GM18499 (cell line): Measurements from ENCODE around the gene CNEP1R1.
"Not testable (repeated sequence)": the region's sequence is repeated elsewhere in the genome, so short reads cannot be mapped to it uniquely, and the experiment has no call there.

Source experiments
- ATAC-seq: cut with Tn5 transposase; IDR thresholded peaks from one replicate; pipeline ENCODE4 v1.9.1; 2021; ENCODE audit warnings: moderate number of reproducible peaks; ENCODE audit not compliant: insufficient read depth, unreplicated experiment

CNEP1R1 gene

DNA sequence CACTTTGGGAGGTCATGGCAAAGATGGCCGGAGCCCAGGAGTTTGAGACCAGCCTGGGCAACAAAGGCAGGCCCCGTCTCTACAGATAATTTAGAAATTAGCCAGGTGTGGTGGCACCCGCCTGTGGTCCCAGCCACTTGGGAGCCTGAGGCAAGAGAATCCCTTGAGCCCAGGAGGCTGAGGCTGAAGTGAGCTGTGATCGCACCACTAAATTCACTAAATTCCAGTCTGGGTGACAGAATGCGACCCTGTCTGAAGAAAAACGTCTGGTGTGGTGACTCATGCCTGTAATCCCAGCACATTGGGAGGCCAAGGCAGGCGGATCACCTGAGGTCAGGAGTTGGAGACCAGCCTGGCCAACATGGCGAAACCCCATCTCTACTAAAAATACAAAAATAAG lies 10.8 kb upstream of the CNEP1R1 start:
- not testable (repeated sequence) for ATAC-seq

DNA sequence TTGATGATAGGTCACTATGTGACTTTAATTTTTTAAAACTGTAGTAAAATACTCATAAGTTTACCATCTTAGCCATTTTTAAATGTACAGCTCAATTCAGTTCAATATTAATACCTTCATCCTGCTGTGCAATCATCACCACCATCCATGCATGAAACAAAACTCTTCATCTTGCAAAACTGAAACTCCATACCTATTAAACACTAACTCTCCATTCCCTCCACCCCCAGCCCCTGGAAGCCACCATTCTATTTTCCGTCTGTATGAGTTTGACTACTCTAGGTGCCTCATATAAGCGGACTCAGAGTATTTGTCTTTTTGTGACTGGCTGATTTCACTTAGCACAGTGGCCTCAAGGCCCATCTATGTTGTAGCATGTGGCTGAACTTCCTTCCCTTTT lies 9.4 kb upstream of the CNEP1R1 start:
- ATAC-seq = no peak

DNA sequence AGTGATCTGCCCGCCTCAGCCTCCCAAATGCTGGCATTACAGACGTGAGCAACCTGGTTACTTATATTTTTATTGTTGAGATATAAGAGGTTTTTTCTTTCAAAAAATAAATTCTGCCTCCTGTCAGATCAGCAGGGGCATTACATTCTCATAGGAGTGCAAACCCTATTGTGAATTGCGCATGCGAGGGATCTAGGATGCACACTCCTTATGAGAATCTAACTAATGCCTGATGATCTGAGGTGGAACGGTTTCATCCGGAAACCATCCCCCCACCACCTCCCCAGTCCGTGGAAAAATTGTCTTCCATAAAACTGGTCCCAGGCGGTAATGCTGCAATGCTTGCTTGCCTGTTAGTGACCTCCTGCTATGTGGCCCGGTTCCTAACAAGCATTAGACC lies 7.5 kb upstream of the CNEP1R1 start:
- ATAC-seq = no peak

DNA sequence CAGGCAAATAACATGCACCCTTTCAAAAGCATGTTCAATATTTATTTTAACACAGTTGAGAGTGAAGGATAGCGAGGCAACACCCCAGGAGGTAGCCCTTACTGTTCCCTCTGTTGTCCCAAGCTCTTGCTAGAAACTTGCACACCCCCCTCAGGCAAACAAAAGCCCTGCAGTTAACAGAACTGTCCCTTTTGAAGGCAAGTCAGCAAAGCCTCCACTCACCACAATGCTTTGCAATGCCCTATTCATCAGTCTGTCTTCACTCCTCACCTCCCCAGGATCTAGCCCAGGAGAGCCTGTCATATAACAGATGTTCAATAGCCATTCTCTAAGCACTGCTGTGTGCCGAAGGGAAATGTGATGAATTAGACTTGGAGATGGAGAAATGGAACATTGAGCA lies 3.5 kb upstream of the CNEP1R1 start:
- no peak for ATAC-seq

DNA sequence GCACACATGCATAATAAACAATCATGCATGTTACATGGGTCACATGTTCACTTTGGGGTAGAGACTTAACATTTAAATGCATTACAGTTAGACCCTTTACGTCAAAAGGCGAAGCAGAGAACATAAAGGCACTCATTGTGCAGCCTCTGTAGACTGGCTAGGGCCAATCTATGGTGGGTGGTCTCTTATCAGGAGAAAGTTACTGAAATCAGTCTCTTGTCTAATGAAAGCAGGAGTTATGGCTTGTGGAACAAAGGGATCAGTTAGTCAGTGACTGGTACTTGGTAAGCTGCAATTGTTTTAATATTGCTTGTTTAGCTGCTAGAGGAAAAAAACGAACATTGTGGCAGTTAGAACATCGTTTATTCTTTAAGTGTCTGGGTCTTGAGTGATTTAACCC lies 1.4 kb upstream of the CNEP1R1 start:
- ATAC-seq = no peak

DNA sequence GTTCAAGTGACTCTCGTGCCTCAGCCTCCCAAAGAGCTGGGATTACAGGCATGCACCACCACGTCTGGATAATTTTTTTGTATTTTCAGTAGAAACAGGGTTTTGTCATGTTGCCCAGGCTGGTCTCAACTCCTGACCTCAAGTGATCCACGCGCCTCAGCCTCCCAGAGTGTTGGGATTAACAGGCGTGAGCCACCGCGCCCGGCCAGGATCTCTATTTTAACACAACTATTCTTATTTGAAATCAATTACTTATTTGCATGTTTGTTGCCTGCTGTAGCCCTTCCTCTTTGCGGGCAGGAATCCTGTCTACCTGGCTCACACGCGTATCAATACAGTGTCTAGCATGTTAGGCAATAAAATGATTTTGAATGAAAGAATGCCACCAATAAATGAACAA lies 818 bp upstream of the CNEP1R1 start:
- ATAC-seq = no peak

DNA sequence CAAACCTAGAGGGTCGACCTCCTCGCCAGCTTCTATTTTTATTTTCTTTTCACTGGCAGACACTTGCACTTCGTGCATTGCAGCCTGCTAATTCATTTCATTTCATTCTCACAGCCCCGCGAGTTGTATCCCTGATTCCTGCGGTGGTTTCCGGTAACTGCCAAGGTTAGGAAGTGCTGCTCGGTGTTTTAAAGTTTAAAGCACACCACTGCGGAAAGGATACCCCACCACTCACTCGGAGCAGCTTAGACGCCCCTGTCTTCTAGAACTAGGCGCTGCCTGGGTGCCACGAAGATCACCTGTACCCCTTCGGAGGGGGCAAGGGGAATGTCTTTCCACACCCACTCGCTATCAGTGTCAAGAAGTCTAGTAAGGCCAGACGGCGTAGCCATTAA lies 509 bp downstream of the CNEP1R1 start:
- ATAC-seq = no peak

DNA sequence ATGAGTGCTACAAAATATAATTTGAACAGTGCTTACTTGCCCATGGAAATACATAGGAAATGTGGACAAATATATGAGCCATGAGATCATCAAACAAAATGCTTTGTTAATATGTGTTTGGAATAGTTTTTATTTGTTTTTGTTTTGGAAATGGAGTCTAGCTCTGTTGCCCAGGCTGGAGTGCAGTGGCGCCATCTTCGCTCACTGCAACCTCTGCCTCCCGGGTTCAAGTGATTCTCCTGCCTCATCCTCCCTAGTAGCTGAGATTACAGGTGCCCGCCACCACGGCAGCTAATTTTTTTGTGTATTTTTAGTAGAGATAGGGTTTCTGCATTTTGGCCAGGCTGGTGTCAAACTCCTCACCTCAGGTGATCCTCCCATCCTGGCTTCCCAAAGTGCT lies 2.8 kb downstream of the CNEP1R1 start:
- no peak for ATAC-seq

DNA sequence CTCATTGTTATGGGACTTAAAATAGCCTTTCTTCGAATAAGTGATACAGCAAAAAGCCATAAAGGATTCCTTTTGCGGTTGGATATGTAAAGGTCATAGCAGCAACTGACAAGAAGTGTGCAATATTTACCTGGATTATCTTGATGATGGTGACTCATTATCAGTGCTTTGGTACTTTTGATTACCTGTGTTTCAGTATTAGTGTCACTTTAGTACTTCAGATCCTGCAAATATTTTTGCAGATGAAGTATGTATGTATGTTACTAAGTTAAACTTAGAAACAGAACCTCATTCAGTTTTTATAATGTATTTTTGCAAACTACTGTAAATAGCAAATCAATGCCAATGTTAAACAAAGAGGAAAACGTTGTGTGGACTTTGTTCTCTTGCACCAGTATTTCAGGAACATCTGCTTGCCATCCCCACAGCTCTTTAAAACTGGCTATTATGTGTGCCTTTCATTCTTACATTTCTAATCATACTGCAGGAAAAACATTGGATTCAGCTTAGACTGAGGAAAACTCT lies 10.5 kb downstream of the CNEP1R1 start:
- ATAC-seq = no peak

DNA sequence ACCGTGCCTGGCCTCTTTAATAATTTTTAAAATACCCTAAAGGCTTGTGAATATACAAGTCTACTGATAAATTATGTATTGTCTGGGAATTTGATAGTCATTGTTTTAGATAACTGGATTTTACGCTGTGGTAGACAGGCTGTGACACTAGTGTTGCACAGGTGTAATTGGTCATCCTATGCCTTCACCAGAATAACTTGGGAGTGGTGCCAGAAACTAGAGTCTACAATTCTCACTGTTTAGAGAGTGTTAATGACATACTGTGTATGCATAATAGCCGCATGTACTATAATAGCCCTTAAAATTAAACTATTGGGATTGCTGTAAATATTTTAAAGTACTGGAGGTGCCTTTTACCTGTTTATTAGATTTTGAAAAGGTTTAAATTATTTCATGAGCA lies 11.4 kb downstream of the CNEP1R1 start:
- ATAC-seq = no peak

DNA sequence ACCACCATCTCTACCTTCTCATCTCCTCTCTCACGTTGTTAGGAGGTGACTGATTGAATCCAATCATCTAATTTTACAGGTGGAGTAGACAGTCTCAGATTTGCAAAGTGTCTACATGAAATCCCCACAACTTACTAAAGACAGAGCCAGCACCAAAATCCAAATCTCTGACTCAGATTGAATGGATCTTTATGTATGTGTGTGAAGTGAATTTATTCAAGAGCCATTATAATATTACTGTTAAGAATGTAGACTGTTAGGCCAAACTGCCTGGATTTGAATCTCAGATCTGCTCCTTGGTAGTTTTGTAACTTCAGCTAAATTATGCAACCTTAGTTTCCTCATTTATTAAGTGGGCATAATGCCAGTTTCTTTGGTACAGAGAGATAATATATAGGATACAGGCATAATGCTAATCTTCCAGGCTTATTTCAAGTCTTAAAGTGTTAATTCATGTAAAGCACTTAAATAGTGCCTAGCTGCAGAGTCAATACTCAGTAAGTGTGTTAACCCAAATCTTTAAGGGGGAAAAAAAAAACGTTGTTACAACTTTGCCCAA lies 12.7 kb downstream of the CNEP1R1 start:
- ATAC-seq = no peak

DNA sequence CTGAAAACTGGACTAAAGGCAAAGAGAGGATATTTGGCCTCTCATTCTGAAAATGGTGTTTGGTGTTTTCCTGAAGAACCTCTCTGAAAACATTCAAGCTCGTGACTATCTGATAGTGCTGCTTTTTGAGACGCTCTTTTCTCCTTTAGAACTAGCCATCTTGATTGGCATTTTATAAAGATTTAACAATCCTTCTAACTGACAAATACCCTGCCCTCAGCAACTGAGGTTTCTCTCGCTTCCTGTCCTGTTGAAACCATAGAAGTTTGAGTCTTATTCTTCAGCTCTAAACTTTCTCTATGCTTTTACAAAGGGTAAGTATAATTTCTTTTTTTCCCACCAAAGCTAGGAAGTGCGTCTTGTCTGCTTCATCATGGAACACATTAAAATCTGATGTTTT lies 13.3 kb downstream of the CNEP1R1 start:
- ATAC-seq = no peak

DNA sequence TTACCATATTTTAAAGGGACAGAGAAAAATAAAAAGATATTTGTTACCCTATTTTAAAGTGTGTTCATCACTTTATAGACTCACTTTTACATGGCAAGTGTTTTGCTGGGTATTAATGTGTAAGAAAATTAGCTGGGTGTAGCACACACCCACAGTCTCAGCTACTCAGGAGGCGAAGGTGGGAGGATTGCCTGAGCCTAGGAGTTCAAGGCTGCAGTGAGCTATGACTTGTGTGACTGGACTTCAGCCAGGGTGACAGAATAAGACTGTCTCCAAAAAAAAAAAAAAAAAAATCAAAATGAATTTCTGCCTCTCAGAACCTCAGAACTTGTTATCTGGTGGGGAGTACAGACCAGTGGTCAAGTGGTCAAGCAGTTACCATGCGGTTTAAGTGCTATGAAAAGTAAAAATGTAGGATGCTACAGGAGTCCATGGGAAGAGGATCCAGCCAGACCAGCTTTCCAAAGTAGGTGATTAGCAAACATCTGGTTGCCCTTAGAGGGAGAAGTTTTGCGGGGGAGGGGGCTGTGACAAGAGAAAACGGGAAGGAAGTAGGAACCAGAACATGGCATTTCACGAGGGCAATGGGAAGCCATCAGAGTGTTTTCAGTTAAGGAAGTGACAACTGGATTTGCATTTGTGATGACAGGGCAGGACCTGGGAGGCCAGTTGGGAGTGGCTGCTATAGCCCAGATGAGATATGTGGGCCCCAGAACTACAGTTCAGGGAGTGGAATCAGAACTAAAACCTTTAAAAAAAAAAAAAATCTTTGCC lies 13.9 kb downstream of the CNEP1R1 start:
- no peak for ATAC-seq

DNA sequence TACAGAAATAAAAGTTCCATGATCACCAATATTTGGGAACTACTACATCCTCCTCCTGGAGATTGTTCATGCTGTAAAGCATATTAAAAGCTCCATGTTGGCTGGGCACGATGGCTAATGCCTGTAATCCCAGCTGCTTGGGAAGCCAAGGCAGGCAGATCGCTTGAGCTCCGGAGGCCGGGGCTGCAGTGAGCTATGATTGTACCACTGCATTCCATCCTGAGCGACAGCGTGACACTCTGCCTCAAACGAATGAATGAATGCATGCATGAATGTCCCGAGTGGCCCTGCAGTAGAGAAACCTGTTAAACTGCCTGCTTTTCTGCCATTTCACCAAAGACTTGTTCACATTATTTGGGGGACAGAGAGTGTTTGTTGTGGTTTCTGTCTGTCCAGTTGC lies 15.0 kb downstream of the CNEP1R1 start:
- no peak for ATAC-seq

DNA sequence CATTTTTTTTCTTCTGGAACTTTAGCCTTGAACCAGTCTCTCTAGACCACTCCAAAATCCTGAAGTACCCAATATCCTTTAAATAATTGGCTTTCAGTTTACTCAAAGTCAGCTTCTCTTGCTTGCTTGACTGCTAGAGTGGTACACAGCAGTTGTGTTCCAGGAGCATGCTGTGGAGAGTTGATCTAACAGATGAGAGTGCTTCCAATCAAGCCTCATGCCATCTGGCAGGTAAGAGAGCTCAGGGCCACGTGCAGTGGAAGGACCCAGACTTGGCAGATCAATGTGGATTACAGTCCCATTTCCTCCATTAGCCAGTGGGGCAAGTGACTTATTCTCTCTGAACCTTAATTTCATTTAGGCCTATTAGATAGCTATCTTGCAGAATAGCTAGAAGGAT lies 15.7 kb downstream of the CNEP1R1 start:
- ATAC-seq = no peak

DNA sequence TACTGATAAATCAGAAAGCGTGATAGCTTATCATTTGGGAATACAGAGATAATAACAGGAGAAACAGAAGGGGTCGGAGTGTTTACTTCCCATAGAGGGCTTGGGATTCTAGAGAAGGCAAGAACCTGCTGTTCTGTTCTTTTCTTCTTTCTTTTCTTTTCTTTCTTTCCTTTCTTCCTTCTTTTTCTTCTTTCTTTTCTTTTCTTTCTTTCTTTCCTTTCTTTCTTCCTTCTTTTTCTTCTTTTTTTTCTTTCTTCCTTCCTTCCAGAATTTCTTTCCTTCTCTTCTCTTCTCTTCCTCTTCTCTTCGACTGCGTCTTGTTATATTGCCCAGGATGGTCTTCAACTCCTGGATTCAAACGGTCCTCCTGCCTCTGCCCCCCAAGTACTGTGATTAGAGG lies 18.3 kb downstream of the CNEP1R1 start:
- no peak for ATAC-seq

DNA sequence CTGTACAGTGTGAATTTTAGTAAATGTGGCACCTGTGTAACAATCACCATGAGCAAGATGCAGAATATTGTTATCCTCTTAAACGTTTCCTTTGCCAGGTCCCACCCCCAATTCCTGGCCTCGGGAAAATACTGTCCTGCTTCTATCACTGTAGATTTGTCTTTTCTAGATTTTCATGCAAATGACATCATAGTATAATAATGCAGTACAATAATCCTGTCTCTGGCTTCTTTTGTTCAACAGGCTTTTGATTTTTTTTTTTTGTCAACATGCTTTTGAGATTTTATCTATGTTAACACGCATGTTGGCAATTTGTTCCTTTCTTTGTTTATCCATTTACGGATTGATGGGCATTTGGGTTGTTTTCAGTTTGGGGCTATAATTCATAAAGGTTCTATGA lies 20.4 kb downstream of the CNEP1R1 start:
- no peak for ATAC-seq

DNA sequence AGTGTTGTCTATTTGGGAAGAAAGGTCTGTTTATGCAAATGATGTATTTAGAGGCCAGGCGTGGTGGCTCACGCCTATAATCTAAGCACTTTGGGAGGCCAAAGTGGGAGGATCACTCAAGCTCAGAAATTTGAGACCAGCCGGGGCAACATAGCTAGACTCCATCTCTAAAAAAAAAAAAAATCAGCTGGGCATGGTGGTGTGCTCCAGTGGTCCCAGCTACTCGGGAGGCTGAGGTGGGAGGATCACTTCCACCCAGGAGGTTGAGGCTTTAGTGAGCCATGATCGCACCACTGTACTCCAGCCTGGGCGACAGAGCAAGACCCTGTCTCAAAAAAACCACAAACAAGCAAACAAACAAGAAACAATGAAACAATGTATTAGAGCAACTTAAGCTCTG lies 21.8 kb downstream of the CNEP1R1 start:
- ATAC-seq = no peak

DNA sequence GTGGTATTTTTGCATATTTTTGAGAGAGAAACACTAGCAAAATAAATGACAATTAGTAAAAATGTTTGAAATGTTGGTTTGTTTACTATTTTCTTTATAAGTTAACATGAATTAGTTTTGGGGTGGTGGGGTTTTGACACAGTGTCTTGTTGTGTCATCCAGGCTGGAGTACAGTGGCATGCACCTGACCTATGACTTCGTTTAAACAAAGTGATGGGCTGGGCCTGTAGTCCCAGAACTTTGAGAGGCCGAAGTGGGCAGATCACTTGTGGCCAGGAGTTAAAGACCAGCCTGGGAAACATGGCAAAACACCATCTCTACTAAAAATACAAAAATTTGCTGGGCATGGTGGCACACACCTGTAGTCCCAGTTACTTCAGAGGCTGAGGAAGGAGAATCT lies 22.8 kb downstream of the CNEP1R1 start:
- no peak for ATAC-seq

DNA sequence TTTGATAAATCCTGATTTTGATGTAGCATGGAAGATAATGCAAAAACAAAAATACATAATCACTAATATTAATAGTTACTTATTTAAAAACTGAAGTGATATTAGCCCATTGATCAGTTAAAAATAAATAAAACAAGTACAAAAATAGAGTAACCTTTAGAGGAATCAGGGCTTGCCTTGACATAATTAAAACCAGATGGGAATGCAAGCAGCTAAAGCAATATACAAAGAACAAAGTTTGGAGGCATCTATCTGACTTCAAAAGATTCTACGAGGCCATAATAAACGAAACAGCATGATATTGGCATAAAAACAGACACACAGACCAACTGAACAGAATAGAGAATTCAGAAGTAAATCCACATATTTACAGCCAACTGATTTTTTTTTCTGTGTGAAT lies 25.8 kb downstream of the CNEP1R1 start:
- ATAC-seq = no peak

DNA sequence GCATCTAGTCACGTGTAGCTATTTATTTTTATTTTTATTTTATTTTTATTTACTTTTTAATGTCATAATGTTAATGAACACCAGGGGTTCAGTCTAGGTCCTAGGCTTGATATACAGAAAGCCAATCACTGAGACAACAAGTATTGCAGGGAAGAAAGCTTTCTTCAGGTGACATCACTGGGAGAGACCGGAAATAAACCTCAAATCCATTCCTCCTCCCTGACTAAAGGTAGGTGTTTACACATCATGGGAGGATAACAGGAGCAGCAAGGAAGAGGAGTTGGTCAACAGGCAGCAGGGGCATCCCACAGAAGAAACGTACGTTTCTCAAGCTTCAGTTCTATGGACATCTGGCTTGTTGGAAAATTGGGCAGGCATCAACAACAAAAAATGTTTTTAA lies 31.2 kb downstream of the CNEP1R1 start:
- ATAC-seq = no peak

DNA sequence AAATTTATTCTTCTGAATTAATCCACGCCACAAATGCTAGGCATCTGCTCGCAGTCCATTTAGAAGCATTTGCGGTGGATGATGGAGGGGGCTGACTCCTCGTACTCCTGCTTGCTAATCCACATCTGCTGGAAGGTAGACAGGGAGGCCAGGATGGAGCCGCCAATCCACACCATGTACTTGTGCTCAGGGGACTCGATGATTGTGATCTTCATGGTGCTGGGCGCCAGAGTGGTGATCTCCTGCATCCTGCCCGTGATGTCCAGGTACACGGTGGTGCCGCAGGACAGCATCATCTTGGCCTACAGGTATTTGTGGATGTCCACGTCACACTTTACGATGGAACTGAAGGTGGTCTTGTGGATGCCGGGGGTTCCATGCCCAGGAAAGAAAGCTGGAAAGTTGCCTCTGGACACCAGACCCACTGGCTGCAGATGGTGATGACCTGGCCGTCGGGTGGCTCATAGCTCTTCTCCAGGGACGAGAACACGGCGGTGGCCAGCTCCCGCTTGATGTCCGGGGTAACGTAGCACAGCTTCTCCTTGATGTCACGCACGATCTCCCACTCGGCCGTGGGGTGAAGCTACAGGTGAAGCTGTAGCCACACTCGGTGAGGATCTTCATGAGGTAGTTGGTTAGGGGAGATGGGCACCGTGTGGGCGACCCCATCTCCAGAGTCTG lies 33.2 kb downstream of the CNEP1R1 start:
- ATAC-seq = no peak
